Activated CD4-positive, alpha-beta T cell treated with anti-CD3 and anti-CD28 coated beads for 48 hours (primary cell): ENCODE results near the gene PCDHGA7.
"Not testable (repeated sequence)": the region's sequence is repeated elsewhere in the genome, so short reads cannot be mapped to it uniquely, and the experiment has no call there.

Experiments used
- DNase-seq: peaks from one replicate; pipeline ENCODE4 v3.0.0-alpha.2; 2020

PCDHGA7 gene

DNA sequence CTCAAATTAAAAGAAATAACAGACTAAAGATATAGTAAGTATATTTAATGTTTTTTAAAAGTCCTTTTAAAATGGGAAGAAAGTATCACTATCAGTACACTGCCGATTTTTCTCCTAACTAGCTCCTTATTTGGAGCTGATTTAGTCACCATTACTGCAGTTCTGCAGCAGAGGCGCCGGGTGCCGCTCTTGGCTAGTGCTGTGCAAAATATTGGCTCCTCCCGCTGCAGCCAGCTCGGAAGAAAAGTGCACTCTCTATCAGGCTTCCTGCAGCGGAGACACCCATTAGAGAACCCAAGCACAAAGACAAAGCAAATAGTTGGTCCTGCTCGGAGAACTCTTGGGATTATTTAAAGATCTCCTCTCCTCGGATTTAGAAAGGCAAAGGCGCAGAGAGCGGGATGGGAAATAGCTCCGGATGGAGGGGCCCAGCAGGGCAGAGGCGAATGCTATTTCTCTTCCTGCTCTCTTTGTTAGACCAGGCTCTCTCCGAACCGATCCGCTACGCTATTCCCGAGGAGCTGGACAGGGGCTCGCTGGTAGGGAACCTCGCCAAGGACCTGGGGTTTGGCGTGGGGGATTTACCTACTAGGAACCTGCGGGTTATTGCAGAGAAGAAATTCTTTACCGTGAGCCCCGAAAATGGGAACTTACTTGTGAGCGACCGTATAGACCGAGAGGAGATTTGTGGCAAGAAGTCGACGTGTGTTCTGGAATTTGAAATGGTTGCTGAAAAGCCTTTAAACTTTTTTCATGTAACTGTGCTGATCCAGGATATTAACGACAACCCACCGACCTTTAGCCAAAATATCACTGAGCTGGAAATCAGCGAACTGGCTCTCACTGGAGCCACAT lies 12.3 kb upstream of the PCDHGA7 start, which contains the start of gene PCDHGB3:
Gene PCDHGB3 (plus strand): TSS at position 249 of the 855 bp plus-strand sequence. CDS start 153 bp downstream, at position 402.
- peak; percentile 53 for DNase-seq

DNA sequence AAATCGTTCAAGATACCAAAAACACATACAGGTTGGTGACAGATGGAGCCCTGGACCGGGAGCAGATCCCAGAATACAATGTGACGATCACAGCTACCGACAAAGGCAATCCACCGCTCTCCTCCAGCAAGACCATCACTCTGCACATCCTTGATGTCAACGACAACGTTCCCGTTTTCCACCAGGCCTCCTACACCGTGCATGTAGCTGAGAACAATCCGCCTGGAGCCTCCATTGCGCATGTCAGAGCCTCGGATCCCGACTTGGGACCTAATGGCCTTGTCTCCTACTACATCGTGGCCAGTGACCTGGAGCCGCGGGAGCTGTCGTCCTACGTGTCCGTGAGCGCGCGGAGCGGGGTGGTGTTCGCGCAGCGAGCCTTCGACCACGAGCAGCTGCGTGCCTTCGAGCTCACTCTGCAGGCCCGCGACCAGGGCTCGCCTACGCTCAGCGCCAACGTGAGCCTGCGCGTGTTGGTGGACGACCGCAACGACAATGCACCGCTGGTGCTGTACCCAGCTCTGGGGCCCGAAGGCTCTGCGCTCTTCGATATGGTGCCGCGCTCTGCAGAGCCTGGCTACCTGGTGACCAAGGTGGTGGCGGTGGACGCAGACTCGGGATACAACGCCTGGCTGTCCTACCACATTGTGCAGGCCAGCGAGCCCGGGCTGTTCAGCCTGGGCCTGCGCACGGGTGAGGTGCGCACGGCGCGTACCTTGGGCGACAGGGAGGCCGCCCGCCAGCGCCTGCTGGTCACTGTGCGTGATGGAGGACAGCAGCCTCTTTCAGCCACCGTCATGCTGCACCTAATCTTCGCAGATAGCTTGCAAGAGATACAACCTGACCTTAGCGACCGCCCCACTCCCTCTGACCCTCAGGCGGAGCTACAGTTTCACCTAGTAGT lies 10.7 kb upstream of the PCDHGA7 start:
- no peak for DNase-seq

DNA sequence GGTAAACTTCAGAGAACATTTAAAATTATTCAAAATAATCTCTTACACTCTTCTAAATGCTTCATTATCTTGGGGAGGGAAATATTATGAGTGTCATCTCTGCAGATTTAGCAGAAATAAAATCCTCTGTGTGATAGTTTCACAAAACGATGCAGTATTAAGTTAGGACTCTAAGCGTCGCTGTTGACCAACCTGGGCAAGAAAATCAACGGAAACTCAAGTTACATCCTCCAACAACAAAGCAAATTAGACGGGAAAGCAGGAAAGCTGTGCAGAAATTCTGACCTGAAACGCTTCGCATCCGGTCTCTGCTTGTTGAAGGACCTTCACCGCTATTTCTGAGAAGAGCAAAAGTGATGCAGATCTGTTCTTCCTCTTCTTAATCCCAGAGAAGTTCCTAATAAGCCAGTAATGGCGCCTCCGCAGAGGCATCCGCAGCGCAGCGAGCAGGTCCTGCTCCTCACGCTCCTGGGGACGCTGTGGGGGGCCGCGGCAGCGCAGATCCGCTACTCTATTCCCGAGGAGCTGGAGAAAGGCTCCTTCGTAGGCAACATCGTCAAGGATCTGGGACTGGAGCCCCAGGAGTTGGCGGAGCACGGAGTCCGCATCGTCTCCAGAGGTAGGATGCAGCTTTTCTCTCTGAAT lies 8.7 kb upstream of the PCDHGA7 start, which contains the start of gene PCDHGA6:
Gene PCDHGA6 (plus strand): TSS at position 219 of the 645 bp plus-strand sequence. CDS start 193 bp downstream, at position 412.
- no peak for DNase-seq

DNA sequence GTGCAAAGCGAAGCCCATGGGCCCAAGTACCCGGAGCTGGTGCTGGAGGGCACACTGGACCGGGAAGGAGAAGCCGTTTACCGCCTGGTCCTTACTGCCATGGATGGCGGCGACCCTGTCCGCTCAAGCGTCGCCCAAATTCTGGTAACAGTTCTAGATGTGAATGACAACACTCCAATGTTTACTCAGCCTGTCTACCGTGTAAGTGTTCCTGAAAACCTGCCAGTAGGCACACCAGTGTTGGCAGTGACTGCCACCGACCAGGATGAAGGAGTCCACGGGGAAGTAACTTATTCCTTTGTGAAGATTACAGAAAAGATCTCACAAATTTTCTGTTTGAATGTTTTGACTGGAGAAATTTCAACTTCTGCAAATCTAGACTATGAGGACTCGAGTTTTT lies 7.9 kb upstream of the PCDHGA7 start:
- DNase-seq = no peak

DNA sequence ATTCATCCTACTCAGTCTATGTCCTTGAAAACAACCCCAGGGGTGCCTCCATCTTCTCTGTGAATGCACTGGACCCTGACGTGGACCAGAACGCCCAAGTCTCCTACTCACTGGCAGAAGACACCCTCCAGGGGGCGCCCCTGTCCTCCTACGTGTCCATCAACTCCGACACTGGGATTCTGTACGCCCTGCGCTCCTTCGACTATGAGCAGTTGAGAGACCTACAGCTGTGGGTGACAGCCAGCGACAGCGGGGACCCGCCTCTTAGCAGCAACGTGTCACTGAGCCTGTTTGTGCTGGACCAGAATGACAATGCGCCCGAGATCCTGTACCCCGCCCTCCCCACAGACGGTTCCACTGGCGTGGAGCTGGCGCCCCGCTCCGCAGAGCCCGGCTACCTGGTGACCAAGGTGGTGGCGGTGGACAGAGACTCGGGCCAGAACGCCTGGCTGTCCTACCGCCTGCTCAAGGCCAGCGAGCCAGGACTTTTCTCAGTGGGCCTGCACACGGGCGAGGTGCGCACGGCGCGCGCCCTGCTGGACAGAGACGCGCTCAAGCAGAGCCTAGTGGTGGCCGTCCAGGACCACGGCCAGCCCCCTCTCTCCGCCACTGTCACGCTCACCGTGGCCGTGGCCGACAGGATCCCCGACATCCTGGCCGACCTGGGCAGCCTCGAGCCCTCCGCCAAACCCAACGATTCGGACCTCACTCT lies 6.9 kb upstream of the PCDHGA7 start:
- not testable (repeated sequence) for DNase-seq

DNA sequence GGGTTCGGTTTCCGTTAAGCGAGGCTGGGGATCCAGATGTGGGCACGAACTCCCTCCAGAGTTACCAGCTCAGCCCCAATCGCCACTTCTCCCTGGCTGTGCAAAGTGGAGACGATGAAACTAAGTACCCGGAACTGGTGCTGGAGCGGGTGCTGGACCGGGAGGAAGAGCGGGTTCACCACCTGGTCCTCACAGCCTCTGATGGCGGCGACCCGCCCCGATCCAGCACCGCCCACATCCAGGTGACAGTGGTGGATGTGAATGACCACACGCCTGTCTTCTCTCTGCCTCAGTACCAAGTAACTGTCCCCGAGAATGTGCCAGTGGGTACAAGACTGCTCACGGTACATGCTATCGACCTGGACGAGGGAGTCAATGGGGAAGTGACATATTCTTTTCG lies 803 bp downstream of the PCDHGA7 start:
- DNase-seq = no peak

DNA sequence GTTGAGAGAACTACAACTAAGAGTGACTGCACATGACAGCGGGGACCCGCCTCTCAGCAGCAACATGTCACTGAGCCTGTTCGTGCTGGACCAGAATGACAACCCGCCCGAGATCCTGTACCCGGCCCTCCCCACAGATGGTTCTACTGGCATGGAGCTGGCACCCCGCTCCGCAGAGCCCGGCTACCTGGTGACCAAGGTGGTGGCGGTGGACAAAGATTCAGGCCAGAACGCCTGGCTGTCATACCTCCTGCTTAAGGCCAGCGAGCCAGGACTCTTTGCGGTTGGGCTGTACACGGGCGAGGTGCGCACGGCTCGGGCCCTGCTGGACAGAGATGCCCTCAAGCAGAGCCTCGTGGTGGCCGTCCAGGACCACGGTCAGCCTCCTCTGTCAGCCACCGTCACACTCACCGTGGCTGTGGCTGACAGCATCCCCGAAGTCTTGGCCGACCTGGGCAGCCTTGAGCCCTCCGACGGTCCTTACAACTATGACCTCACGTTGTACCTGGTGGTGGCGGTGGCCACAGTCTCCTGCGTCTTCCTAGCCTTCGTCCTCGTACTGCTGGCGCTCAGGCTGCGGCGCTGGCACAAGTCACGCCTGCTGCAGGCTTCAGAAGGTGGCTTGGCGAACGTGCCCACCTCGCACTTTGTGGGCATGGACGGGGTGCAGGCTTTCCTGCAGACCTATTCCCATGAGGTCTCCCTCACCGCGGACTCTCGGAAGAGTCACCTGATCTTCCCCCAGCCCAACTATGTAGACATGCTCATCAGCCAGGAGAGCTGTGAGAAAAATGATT lies 2.1 kb downstream of the PCDHGA7 start:
- DNase-seq = no peak

DNA sequence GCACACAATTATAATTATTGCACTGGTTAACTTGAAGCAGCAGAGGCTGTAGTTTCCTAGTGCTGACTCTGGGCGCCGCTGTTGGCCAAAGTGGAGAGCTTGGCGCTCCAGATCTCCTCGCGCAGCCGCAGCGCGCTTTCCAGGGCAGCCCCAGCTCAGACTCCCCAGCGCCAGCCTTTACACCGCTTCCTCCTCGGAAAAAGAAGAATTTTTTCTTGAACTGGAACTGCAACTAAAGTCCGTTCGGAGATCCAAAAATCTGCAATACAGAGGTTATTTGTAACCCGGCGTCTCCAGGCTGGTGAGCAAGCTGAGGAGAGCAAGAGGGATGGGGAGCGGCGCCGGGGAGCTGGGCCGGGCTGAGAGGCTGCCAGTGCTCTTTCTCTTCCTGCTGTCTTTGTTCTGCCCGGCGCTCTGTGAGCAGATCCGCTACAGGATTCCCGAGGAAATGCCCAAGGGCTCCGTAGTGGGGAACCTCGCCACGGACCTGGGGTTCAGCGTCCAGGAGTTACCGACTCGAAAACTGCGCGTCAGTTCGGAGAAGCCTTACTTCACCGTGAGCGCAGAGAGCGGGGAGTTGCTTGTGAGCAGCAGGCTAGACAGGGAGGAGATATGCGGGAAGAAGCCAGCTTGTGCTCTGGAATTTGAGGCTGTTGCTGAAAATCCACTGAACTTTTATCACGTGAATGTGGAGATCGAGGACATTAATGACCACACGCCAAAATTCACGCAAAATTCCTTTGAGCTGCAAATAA lies 5.2 kb downstream of the PCDHGA7 start, which contains the start of gene PCDHGB4:
Gene PCDHGB4 (plus strand): TSS at position 142 of the 755 bp plus-strand sequence. CDS start 187 bp downstream, at position 329.
- DNase-seq = peak; percentile 51

DNA sequence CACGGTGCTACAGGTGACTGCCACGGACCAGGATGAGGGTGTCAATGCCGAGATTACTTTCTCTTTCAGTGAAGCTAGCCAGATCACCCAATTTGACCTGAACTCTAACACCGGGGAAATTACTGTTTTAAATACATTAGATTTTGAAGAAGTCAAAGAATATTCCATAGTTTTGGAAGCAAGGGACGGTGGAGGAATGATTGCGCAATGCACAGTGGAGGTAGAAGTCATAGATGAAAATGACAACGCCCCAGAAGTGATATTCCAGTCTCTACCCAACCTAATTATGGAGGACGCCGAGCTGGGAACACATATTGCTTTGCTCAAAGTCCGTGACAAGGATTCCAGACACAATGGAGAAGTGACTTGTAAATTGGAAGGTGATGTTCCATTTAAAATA lies 6.1 kb downstream of the PCDHGA7 start:
- no peak for DNase-seq

DNA sequence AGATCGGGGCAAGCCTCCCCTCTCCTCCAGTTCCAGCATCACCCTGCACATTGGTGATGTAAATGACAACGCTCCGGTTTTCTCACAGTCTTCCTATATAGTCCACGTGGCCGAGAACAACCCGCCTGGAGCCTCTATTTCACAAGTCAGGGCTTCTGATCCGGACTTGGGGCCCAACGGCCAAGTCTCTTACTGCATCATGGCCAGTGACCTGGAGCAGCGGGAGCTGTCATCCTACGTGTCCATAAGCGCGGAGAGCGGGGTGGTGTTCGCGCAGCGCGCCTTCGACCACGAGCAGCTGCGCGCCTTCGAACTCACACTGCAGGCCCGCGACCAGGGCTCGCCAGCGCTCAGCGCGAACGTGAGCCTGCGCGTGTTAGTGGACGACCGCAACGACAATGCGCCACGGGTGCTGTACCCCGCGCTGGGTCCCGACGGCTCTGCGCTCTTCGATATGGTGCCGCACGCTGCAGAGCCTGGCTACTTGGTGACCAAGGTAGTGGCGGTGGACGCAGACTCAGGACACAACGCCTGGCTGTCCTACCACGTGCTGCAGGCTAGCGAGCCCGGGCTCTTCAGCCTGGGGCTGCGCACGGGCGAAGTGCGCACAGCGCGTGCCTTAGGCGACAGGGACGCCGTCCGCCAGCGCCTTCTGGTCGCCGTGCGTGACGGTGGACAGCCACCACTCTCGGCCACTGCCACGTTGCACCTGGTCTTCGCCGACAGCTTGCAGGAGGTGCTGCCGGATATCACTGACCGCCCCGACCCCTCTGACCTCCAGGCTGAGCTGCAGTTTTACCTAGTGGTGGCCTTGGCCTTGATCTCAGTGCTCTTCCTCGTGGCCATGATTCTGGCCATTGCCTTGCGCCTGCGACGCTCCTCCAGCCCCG lies 6.9 kb downstream of the PCDHGA7 start:
- DNase-seq = no peak

DNA sequence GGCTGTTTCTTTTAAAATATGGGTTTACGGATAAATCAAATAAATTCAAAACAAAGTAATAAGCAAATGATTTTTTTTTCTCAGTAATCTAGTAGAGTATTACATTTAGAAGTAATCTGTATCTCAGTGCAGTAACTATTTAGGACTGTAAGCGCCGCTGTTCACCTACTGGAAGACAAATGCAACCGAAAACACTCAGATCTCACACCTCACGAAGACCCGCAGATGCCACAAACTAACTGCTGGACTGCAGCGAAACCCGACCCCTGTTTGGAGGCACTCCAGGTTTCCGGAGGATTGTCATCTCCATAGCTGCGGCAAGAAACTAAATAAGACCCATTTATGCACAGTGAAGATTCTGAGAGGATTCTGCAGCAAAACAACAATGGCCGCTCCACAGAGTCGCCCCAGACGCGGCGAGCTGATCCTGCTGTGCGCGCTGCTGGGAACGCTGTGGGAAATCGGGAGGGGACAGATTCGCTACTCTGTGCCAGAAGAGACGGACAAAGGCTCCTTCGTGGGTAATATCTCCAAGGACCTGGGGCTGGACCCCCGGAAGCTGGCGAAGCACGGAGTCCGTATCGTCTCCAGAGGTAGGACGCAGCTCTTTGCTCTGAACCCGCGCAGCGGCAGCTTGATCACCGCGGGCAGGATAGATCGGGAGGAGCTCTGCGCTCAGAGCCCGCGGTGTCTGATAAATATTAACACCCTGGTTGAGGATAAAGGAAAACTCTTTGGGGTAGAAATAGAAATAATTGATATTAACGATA lies 10.1 kb downstream of the PCDHGA7 start, which contains the start of gene PCDHGA8:
Gene PCDHGA8 (plus strand): TSS at position 205 of the 770 bp plus-strand sequence. CDS start 181 bp downstream, at position 386.
- DNase-seq = no peak

DNA sequence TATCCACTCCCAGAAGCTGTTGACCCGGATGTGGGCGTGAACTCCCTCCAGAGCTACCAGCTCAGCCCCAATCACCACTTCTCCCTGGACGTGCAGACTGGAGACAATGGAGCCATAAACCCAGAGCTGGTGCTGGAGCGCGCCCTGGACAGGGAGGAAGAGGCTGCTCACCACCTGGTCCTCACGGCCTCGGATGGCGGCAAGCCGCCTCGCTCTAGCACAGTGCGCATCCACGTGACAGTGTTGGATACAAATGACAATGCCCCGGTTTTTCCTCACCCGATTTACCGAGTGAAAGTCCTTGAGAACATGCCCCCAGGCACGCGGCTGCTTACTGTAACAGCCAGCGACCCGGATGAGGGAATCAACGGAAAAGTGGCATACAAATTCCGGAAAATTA lies 10.7 kb downstream of the PCDHGA7 start:
- DNase-seq = no peak

DNA sequence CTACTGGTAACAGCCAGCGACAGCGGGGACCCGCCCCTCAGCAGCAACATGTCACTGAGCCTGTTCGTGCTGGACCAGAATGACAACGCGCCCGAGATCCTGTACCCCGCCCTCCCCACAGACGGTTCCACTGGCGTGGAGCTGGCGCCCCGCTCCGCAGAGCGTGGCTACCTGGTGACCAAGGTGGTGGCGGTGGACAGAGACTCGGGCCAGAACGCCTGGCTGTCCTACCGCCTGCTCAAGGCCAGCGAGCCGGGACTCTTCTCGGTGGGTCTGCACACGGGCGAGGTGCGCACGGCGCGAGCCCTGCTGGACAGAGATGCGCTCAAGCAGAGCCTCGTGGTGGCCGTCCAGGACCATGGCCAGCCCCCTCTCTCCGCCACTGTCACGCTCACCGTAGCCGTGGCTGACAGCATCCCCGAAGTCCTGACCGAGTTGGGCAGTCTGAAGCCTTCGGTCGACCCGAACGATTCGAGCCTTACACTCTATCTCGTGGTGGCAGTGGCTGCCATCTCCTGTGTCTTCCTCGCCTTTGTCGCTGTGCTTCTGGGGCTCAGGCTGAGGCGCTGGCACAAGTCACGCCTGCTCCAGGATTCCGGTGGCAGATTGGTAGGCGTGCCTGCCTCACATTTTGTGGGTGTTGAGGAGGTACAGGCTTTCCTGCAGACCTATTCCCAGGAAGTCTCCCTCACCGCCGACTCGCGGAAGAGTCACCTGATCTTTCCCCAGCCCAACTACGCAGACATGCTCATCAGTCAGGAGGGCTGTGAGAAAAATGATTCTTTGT lies 12.1 kb downstream of the PCDHGA7 start:
- not testable (repeated sequence) for DNase-seq

DNA sequence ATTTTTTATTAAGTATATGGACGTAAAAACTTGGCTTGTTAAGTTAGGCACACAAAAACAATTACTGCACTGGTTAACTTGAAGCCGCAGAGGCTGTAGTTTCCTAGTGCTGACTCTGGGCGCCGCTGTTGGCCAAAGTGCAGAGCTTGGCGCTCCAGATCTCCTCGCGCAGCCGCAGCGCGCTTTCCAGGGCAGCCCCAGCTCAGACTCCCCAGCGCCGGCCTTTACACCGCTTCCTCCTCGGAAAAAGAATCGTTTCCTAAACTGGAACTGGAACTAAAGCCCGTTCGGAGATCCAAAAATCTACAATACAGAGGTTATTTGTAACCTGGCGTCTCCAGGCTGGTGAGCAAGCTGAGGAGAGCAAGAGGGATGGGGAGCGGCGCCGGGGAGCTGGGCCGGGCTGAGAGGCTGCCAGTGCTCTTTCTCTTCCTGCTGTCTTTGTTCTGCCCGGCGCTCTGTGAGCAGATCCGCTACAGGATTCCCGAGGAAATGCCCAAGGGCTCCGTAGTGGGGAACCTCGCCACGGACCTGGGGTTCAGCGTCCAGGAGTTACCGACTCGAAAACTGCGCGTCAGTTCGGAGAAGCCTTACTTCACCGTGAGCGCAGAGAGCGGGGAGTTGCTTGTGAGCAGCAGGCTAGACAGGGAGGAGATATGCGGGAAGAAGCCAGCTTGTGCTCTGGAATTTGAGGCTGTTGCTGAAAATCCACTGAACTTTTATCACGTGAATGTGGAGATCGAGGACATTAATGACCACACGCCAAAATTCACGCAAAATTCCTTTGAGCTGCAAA lies 15.4 kb downstream of the PCDHGA7 start, which contains the start of gene PCDHGB5:
Gene PCDHGB5 (plus strand): TSS at position 192 of the 796 bp plus-strand sequence. CDS start 181 bp downstream, at position 373.
- DNase-seq = peak; percentile 66

DNA sequence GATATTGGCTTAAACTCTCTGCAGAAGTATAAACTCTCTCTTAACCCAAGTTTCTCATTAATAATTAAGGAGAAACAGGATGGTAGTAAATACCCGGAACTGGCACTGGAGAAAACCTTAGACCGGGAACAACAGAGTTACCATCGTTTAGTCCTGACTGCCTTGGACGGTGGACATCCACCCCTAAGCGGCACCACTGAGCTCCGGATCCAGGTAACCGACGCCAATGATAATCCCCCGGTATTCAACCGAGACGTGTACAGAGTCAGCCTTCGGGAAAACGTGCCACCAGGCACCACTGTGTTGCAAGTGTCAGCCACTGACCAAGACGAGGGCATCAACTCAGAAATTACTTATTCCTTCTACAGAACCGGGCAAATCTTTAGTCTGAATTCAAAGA lies 16.1 kb downstream of the PCDHGA7 start:
- DNase-seq = no peak

DNA sequence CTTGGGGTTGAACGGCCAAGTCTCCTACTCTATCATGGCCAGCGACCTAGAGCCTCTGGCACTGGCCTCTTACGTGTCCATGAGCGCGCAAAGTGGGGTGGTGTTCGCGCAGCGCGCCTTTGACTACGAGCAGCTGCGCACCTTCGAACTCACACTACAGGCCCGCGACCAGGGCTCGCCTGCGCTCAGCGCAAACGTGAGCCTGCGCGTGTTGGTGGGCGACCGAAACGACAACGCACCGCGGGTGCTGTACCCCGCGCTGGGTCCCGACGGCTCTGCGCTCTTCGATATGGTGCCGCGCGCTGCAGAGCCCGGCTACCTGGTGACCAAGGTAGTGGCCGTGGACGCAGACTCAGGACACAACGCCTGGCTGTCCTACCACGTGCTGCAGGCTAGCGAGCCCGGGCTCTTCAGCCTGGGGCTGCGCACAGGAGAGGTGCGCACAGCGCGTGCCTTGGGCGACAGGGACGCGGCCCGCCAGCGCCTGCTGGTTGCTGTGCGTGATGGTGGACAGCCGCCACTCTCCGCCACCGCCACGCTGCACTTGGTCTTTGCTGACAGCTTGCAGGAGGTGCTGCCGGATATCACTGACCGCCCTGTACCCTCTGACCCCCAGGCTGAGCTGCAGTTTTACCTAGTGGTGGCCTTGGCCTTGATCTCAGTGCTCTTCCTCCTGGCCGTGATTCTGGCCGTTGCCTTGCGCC lies 17.2 kb downstream of the PCDHGA7 start:
- DNase-seq = no peak
